Astrocyte (in vitro differentiated cells and primary cell): ENCODE measurements around the gene BICRA. TPM values are rescaled to one million over a fixed set of nuclear protein-coding genes. Genes with fewer than 3 reads are reported as not detected.

ENCODE experiments used
- DNase-seq: peaks from one replicate; pipeline ENCODE4 v3.0.0-alpha.2; 2010; ENCODE audit warnings: low read depth
- FAIRE-seq: peaks from 2 replicates; lab custom pipeline; 2011; peaks lifted over from hg19 to GRCh38; lab: Jason Lieb, UNC
- H2AFZ ChIP-seq: 2 replicates; pipeline ENCODE4 v1.6.0; 2012; ENCODE audit warnings: low read depth, low read length, inconsistent platforms
- H3K27ac ChIP-seq: 2 replicates; pipeline ENCODE4 v1.5.1; 2011; ENCODE audit warnings: low read depth, low read length, inconsistent platforms
- H3K27me3 ChIP-seq: 2 replicates; pipeline ENCODE4 v1.6.0; 2011; ENCODE audit warnings: low read length, inconsistent platforms; ENCODE audit not compliant: insufficient read depth
- H3K36me3 ChIP-seq: 2 replicates; pipeline ENCODE4 v1.5.1; 2011; ENCODE audit warnings: low read length, inconsistent platforms; ENCODE audit not compliant: insufficient read depth
- H3K4me1 ChIP-seq: 2 replicates; pipeline ENCODE4 v1.5.1; 2011; ENCODE audit warnings: low read length, inconsistent platforms; ENCODE audit not compliant: insufficient read depth
- H3K4me2 ChIP-seq: 2 replicates; pipeline ENCODE4 v1.6.0; 2012; ENCODE audit warnings: low read length, inconsistent platforms
- H3K4me3 ChIP-seq: 2 replicates; pipeline ENCODE4 v1.5.1; 2011; ENCODE audit warnings: low read depth, mild to moderate bottlenecking, low read length, inconsistent platforms; ENCODE audit not compliant: insufficient read depth
- H3K79me2 ChIP-seq: 2 replicates; pipeline ENCODE4 v1.6.0; 2012; ENCODE audit warnings: mild to moderate bottlenecking, low read length, inconsistent platforms; ENCODE audit not compliant: insufficient read depth
- H3K9ac ChIP-seq: 2 replicates; pipeline ENCODE4 v1.6.0; 2012; ENCODE audit warnings: mild to moderate bottlenecking, low read length, inconsistent platforms
- H3K9me3 ChIP-seq: 2 replicates; pipeline ENCODE4 v1.5.1; 2012; ENCODE audit warnings: low read depth, mild to moderate bottlenecking, low read length, inconsistent platforms; ENCODE audit not compliant: insufficient read depth
- H4K20me1 ChIP-seq: 2 replicates; pipeline ENCODE4 v1.6.0; 2012; ENCODE audit warnings: low read length, inconsistent platforms; ENCODE audit not compliant: insufficient read depth
- H3K27ac Mint-ChIP-seq: one replicate; pipeline ENCODE4 v1.8.0; 2021; ENCODE audit warnings: mild to moderate bottlenecking, mixed read lengths; ENCODE audit not compliant: unreplicated experiment
- H3K27me3 Mint-ChIP-seq: one replicate; pipeline ENCODE4 v1.8.0; 2021; ENCODE audit warnings: low read depth, mixed read lengths; ENCODE audit not compliant: unreplicated experiment
- H3K36me3 Mint-ChIP-seq: one replicate; pipeline ENCODE4 v1.8.0; 2021; ENCODE audit warnings: low read depth, mixed read lengths; ENCODE audit not compliant: unreplicated experiment
- H3K4me1 Mint-ChIP-seq: one replicate; pipeline ENCODE4 v1.8.0; 2021; ENCODE audit warnings: low read depth, mixed read lengths; ENCODE audit not compliant: unreplicated experiment
- H3K4me3 Mint-ChIP-seq: one replicate; pipeline ENCODE4 v1.8.0; 2021; ENCODE audit warnings: mild to moderate bottlenecking, moderate library complexity, mixed read lengths; ENCODE audit not compliant: unreplicated experiment
- H3K9me3 Mint-ChIP-seq: one replicate; pipeline ENCODE4 v1.8.0; 2021; ENCODE audit warnings: mild to moderate bottlenecking, mixed read lengths; ENCODE audit not compliant: unreplicated experiment
- CTCF ChIP-seq: IDR thresholded peaks from 2 replicates; pipeline ENCODE4 v1.5.1; 2011; ENCODE audit warnings: low read depth, mild to moderate bottlenecking, inconsistent platforms, low read length, moderate library complexity; ENCODE audit not compliant: insufficient read depth
- EZH2 ChIP-seq: IDR thresholded peaks from 2 replicates; pipeline ENCODE4 v1.6.1; 2012; ENCODE audit warnings: mild to moderate bottlenecking, low read length, inconsistent platforms; ENCODE audit not compliant: insufficient read depth
- total RNA-seq: library from RNA; stranded (reverse); gene quantifications from 2 replicates; pipeline ENCODE4 v1.2.1, GENCODE V29; 2021

BICRA gene
- total RNA-seq, 1 donor from 2014 or later: 20.7 TPM

DNA sequence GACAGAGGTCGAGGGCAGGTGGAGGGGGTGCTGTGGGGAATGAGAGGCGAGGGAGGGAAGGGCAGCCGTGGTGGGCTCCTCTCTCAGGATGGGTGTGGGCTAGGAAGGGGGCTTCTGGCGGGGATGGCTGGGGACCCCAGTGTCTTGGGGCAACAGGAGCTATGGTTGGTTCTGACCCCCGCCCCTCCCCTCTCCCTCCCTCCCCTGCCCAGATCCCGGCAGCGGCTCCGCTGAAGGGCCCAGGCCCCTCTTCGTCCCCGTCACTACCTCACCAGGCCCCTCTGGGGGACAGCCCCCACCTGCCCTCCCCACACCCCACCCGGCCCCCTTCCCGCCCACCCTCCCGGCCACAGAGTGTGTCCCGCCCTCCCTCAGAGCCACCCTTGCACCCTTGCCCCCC, 85.0 kb downstream of the BICRA start:
- Histone ChIP-seq H4K20me1 (peaks cover 49% of the 10 kb centered on the region), H3K27me3 (no peaks in the 10 kb centered on the region), H3K9me3 (no peaks in the 10 kb centered on the region), H3K36me3 (peaks cover 5% of the 10 kb centered on the region), H3K79me2 (peaks cover 9% of the 10 kb centered on the region), H3K4me2 (no peak overlapping the region), H3K4me1 (no peaks in the 10 kb centered on the region), H3K9ac (no peak overlapping the region), H2AFZ (no peak overlapping the region), H3K27ac (no peak overlapping the region), H3K4me3 (no peak overlapping the region)
- Mint-ChIP-seq H3K27ac (no peak overlapping the region), H3K4me1 (no peaks in the 10 kb centered on the region), H3K4me3 (no peak overlapping the region), H3K9me3 (no peaks in the 10 kb centered on the region), H3K27me3 (no peaks in the 10 kb centered on the region), H3K36me3 (peaks cover 4% of the 10 kb centered on the region)
- DNase-seq (no peak), FAIRE-seq (no peak)
- TF ChIP-seq EZH2 (no peak), CTCF (no peak)

DNA sequence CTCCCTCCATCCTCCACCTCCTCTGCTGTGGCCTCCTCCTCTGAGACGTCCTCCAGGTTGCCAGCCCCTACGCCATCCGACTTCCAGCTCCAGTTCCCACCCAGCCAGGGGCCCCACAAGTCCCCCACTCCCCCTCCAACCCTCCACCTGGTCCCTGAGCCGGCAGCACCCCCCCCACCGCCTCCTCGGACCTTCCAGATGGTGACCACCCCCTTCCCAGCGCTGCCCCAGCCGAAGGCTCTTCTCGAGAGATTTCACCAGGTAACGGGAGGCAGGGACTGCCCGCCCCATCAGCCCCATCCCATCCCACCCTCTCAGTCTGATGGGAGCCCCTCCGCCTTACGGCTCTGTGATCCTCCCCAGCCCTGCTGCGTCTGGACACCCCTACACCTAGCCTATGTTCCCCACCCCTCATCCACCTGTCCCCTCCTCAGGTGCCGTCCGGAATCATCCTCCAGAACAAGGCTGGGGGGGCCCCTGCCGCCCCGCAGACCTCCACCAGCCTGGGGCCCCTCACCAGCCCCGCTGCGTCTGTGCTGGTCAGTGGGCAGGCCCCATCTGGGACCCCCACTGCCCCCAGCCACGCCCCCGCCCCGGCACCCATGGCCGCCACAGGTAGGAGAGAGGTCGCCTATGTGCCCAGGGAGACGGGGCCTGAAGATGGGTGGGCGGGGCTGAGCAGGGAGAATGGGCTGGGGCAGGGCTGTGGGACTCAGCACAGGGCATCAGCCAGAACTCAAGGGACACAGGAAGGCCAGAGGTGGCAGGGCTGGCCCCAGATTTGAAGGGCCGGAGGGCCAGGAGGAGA, 85.7 kb downstream of the BICRA start:
- H3K27me3 Mint-ChIP-seq: no peaks in the 10 kb centered on the region
- DNase-seq (no peak), FAIRE-seq (no peak)
- H3K27ac Mint-ChIP-seq: no peak overlapping the region
- no peaks in the 10 kb centered on the region for H3K9me3 Mint-ChIP-seq
- peaks cover 9% of the 10 kb centered on the region for H3K79me2 ChIP-seq
- no peak overlapping the region for H3K9ac ChIP-seq
- H4K20me1 ChIP-seq: peaks cover 55% of the 10 kb centered on the region
- no peaks in the 10 kb centered on the region for H3K4me1 Mint-ChIP-seq
- H2AFZ ChIP-seq: no peak overlapping the region
- H3K36me3 Mint-ChIP-seq: peaks cover 4% of the 10 kb centered on the region
- no peak overlapping the region for H3K27ac ChIP-seq
- H3K27me3 ChIP-seq: no peaks in the 10 kb centered on the region
- H3K4me2 ChIP-seq: no peak overlapping the region
- TF ChIP-seq EZH2 (no peak), CTCF (no peak)
- H3K4me3 Mint-ChIP-seq: no peak overlapping the region
- peaks cover 8% of the 10 kb centered on the region for H3K36me3 ChIP-seq
- no peak overlapping the region for H3K4me3 ChIP-seq
- no peaks in the 10 kb centered on the region for H3K9me3 ChIP-seq
- H3K4me1 ChIP-seq: no peaks in the 10 kb centered on the region
